Measurements from ENCODE around the gene KIF25.
A peak's percentile ranks its signal among the peaks of the same experiment; 100 is the strongest.

KIF25 gene

GRCh38 chr6:168070804-168071203, 73.3 kb downstream of the KIF25 start:
- no peak for DNase-seq (ENCODE audit: low spot score)
- TF ChIP-seq, protein P1, sequence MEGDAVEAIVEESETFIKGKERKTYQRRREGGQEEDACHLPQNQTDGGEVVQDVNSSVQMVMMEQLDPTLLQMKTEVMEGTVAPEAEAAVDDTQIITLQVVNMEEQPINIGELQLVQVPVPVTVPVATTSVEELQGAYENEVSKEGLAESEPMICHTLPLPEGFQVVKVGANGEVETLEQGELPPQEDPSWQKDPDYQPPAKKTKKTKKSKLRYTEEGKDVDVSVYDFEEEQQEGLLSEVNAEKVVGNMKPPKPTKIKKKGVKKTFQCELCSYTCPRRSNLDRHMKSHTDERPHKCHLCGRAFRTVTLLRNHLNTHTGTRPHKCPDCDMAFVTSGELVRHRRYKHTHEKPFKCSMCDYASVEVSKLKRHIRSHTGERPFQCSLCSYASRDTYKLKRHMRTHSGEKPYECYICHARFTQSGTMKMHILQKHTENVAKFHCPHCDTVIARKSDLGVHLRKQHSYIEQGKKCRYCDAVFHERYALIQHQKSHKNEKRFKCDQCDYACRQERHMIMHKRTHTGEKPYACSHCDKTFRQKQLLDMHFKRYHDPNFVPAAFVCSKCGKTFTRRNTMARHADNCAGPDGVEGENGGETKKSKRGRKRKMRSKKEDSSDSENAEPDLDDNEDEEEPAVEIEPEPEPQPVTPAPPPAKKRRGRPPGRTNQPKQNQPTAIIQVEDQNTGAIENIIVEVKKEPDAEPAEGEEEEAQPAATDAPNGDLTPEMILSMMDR (IDR thresholded peaks at IDR 0.05; ENCODE audit: borderline replicate concordance, control extremely low read depth, extremely low read depth, insufficient read depth, missing control alignments), result no peak
- in situ Hi-C loops (cut with MboI; ENCODE audit: low sequenced_read_pairs, unreplicated experiment), result no loop called here

DNA sequence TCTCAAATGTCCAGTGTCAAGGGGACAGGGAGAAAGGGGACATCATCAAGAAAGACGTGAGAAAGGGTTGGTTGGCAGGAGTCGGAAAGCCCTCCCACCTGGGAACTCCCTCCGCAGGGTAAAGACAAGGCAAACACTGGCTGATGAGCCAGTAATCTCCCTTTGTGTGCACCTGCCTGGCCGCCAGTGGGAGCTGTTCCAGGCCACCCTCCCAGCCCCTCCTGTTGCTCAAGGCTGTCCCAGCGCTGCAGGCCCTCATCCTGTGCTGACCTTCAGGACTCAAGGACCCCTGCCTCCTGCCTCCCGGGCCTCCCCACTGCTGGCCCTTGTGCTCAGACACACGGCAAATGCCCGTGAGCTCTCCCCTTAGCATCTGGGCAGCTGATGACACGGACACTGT, 74.1 kb downstream of the KIF25 start:
- DNase-seq (ENCODE audit: low spot score), result peak; percentile 50
- TF ChIP-seq, protein P1 (IDR thresholded peaks at IDR 0.05; ENCODE audit: borderline replicate concordance, control extremely low read depth, extremely low read depth, insufficient read depth, missing control alignments), result no peak
- in situ Hi-C loops (cut with MboI; ENCODE audit: low sequenced_read_pairs, unreplicated experiment), result no loop called here

DNA sequence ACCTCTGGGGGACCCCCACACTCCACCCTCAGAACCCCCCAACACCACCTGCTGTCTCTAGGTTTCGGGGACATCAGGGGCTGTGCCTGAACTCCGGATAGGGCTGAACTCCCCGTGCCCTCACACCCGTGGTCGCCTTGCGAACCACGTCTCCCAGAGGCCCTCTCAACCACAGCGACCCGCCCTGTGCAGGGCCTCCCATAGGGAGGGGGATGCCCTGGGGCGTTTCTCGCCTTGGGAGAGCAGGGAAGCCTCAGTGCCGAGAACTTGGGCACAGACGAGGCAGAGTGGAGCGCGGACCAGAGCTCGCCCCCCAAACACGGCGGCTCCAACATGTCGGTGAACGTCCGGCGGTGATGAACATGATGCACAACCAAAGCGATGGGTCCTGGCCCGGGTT, 74.8 kb downstream of the KIF25 start:
- no peak for DNase-seq (ENCODE audit: low spot score)
- in situ Hi-C loops (cut with MboI; ENCODE audit: low sequenced_read_pairs, unreplicated experiment), result no loop called here
- TF ChIP-seq, protein P1 (IDR thresholded peaks at IDR 0.05; ENCODE audit: borderline replicate concordance, control extremely low read depth, extremely low read depth, insufficient read depth, missing control alignments), result no peak

GRCh38 chr6:168072730-168073129, 75.3 kb downstream of the KIF25 start:
- TF ChIP-seq, protein P1 (IDR thresholded peaks at IDR 0.05; ENCODE audit: borderline replicate concordance, control extremely low read depth, extremely low read depth, insufficient read depth, missing control alignments), result no peak
- in situ Hi-C loops (cut with MboI; ENCODE audit: low sequenced_read_pairs, unreplicated experiment), result no loop called here

GRCh38 chr6:168073937-168074730, 76.7 kb downstream of the KIF25 start:
- no peak for DNase-seq (ENCODE audit: low spot score)
- in situ Hi-C loops (cut with MboI; ENCODE audit: low sequenced_read_pairs, unreplicated experiment), result no loop called here
- TF ChIP-seq, protein P1 (IDR thresholded peaks at IDR 0.05; ENCODE audit: borderline replicate concordance, control extremely low read depth, extremely low read depth, insufficient read depth, missing control alignments), result no peak

More at GRCh38 chr6:168072730-168073129, 75.3 kb downstream of the KIF25 start:
- no peak for DNase-seq (ENCODE audit: low spot score)

DNA sequence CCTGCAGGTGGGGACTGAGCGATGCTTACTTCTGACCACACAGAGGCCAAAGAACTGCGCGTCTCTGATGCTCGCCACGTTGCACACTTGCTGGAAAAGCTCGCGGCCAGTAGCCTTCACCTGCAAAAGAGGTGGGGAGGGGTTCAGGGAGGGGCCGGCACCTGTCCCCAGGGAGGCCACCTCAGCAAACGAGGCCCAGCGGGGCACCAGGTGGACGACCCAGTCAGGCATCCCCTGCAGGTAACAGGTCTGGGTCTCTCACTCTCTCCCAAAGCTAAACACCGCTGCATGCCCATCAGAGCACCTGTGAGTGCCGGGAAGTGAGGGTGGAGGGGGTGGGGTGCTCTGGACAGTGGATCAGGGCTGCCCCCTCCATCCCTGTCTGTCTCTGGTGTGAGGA, 77.7 kb downstream of the KIF25 start:
- TF ChIP-seq, protein P1 (IDR thresholded peaks at IDR 0.05; ENCODE audit: borderline replicate concordance, control extremely low read depth, extremely low read depth, insufficient read depth, missing control alignments), result no peak
- in situ Hi-C loops (cut with MboI; ENCODE audit: low sequenced_read_pairs, unreplicated experiment), result no loop called here
- DNase-seq (ENCODE audit: low spot score), result no peak
